GM18951 (cell line): ENCODE results near the gene CCDC201.

Source experiments
- POLR2A ChIP-seq: IDR thresholded peaks from 4 replicates; pipeline ENCODE4 v1.6.1; 2011; ENCODE audit warnings: mild to moderate bottlenecking; ENCODE audit not compliant: insufficient read length, insufficient read depth; ENCODE audit errors: extremely low read depth
- in situ Hi-C: fragments of 300-500 bp; cut with MboI; formaldehyde crosslinking; loops from one replicate; pipeline ENCODE4 v1.12.0; 2022; ENCODE audit warnings: low sequenced_read_pairs, mixed read lengths, inconsistent platforms; ENCODE audit not compliant: unreplicated experiment

CCDC201 gene

DNA sequence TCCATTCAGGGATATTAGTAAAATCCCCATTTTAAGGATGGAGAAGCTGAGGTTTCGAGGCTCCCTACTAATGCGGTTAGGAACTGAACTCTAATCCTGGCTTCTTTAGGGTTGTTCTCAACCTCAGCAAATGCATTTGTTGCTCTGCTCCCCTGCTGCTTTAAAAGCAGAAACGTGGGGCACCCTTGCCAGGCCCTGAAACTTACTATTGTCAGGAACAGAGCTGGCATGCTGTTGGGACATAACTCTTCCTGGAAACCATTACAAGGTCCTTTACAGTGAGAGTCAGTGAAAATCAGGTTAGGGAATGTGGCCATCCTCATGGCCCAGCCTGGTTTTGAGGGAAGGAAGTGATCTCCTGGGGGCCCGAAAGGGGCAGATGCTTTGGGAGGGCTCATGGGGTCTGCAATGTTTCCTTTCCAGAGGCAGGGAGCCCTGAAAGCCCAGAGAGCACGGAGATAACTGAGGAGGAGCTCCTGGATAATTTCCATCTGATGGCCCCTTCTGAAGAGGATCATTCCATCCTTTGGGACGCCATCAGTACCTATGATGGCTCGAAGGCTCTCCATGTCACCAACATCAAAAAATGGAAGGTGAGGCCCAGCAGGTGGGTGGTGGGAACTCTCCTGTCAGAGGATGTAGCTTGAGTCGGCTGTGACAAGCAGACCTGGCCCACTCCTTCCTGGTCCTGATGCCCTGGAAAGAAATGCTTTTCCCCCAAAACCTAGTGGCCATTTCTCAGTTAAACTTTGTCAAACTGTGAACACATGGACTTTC is 17.4 kb upstream of the CCDC201 start:
- in situ Hi-C loops = no loop called here

DNA sequence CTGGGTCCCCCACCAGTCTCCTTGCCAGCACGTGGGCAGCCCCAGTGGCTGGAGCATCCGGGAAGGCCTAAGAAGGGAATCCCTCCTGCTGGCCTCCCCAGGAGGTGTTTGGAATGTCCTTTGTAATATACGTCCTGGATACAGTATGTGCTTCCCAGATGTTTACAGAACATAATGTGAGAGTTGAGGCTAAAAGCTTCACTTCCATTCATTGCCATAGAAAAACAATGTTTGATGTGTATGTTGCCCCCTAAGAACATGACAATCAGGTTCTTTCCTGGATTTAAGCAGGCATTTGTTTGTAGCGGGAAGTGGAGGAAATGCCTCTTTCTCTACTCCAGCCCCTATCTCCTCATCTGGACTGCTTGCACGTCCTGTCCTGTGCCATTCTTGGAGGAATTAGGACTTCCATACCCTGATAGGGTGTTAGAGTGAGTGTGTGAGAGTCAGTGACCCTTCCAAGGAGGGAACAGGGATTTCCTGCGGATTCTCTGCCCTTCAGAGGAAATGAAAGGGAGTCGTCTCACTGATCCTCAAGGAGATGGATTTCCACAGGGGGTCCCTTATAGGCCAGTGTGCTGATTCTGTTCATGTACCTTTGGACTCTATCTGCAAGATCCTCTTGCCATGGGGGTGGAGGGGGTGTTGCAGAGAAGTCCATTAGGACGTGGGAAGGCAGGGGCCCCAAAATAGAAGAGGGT is 16.6 kb upstream of the CCDC201 start:
- TF ChIP-seq POLR2A = no peak
- in situ Hi-C loops = no loop called here

More for the DNA sequence above, 17.4 kb upstream of the CCDC201 start:
- TF ChIP-seq POLR2A = no peak

DNA sequence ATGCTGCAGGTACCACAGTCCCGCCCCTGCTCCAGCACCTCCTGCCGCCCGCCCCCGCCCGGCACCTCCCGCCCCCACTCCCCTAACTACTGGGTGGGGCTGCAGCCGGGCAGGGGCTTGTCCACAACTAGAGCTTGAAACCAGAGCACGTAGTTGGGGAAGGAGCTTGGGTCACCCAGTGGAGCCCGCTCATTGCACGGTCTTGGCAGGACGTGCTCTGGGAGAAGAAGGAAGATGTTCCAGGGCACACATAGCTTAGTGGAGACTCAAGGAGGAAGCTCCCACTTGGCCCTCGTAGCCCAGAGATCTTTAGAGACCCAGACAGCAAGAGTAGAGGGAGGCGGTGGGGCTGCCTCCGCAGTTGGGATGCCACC is 16.1 kb upstream of the CCDC201 start:
- no peak for TF ChIP-seq POLR2A
- in situ Hi-C loops = no loop called here

DNA sequence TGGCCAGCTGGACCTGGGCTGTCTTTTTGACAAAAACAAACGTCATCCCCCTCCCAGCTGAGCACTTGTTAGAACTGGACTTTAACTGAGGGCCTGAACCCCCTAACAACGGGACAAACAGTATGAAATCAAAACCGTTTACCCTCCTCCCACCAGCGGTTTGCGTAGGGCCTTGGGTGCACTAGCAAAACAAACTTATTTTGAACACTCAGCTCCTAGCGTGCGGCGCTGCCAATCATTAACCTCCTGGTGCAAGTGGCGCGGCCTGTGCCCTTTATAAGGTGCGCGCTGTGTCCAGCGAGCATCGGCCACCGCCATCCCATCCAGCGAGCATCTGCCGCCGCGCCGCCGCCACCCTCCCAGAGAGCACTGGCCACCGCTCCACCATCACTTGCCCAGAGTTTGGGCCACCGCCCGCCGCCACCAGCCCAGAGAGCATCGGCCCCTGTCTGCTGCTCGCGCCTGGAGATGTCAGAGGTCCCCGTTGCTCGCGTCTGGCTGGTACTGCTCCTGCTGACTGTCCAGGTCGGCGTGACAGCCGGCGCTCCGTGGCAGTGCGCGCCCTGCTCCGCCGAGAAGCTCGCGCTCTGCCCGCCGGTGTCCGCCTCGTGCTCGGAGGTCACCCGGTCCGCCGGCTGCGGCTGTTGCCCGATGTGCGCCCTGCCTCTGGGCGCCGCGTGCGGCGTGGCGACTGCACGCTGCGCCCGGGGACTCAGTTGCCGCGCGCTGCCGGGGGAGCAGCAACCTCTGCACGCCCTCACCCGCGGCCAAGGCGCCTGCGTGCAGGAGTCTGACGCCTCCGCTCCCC is 15.5 kb upstream of the CCDC201 start, which contains the start of gene IGFBP1:
Gene IGFBP1 (plus strand): TSS at position 304 of the 808 bp plus-strand sequence. CDS start 165 bp downstream, at position 469.
- in situ Hi-C loops = no loop called here
- no peak for TF ChIP-seq POLR2A

DNA sequence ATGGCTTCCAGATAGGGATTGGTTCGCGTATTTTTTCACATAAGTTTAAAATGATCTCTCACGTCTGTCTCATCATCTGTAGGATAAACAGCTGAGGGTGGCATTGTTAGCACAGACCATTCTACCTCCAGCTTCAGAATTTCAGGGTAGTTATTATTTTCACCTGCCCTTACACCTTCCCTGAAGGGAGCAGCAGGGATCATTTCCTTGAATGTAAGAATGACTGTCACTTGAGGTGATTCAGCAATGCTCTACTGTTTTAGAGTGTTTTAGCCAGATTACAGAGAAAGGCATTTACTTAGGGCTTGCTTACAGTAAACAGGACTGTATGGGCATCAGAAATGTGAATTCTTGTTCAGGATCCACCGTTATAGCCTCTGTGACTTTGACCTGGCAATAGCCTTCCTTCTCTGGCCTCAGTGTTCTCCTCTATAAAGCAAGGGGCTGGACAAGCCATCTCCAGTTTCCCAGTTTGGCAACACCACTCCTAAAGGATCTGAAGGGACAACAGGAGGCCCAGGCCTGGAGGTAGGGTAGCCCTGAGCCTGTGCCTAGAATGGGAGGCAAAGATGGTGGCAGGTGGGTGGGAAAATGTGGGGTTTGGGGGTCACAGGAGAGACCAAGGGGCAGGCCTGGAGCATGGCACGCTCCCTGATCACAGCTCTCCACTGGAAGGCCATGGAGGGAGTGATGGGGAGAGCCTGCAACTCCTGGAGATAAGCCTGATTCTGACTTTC is 14.2 kb upstream of the CCDC201 start:
- TF ChIP-seq POLR2A = no peak
- in situ Hi-C loops = no loop called here

DNA sequence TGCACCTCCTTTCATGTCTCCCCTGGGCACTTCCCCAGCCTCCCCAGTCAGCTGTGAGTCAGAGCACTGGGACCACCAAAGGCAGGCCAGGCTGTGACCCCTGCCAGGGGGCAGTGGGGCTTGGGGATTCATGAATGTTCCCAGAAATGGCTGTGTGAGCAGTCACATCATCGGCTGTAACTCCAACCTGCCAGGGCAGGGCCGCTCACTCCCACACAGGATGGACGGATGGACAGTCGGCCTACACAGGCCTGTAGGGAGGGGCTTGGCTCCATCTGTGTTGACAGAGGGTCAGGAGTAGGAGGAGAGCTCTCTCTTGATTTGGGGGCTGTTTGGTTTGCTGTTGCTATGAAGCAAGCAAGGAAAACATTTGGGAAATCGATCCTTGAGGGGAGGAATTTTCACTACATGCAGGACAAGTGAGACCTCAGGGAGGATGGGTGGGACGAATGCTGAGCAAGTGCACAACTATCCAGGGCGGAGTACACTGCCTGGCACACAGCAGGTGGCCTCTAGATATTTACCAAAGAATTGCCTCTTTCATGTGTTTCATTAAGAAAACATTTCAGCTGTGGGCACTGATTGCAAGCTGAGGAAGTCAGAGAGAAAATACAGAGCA is 12.5 kb upstream of the CCDC201 start:
- in situ Hi-C loops = no loop called here
- no peak for TF ChIP-seq POLR2A

DNA sequence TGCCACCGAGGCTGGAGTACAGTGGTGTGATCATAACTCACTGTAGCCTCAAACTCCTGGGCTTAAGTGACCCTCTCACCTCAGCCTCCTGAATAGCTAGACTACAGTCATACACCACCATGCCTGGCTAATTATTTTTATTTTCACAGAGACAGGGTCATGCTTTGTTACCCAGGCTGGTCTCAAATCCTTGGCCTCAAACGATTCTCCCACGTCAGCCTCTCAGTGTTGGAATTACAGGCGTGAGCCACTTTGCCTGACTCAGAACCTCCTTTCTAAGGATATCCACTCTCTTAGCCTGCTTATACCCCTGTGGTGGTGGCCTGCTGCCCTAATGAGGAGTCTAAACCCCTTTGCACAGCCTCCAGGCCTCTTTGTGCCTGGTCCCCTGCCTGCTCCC is 11.3 kb upstream of the CCDC201 start:
- in situ Hi-C loops = no loop called here
- TF ChIP-seq POLR2A = no peak

DNA sequence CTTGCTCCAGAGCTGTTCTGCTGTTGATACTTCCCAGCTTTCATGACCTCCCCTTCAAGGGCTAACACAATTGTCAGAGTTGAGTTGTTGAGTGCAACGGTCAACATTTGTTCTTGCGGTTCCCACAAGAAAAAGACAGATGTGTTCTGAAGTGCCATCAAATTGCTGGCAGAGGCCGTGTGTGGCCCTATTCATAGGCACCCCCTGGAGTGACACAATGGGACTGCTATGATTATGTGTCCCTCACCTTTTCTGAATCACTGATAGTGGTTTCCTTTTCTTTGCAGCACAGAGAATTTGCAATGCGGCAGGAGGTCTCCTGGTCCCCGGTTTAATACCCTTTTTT is 9.6 kb upstream of the CCDC201 start:
- TF ChIP-seq POLR2A = no peak
- in situ Hi-C loops = no loop called here

DNA sequence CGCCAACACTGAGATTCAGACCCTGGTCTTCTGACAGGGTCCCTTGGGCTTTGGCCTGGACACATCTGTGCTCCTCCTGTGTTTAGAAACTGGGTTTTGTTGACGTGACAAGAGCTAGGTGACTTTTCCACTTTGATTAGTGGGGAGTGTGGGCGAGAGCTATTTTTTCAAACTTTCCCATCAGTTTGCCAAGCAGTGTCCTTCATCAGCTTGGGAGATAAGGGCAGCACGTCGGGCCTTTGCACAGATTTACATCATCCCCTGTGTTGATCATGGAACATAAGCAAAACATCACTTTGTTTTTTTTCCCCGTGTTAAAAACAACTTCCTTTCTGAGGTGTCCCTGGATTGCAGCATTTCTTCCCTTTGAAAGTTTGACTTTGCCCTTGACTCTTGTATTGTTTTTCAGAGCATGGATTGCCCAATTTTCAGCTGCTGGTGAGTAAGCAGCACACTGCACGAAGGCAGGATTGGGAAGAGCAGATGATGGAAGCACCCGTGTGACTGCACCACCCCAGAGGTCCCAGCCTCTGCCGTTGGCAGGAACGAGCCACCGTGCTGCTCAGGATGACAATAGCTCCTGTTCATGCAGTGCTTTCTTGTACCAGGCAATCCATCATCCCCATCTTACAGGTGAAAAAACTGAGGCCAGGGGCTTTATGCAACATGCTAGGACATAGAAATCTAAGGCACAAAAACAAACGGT is 9.0 kb upstream of the CCDC201 start:
- in situ Hi-C loops = no loop called here
- no peak for TF ChIP-seq POLR2A

DNA sequence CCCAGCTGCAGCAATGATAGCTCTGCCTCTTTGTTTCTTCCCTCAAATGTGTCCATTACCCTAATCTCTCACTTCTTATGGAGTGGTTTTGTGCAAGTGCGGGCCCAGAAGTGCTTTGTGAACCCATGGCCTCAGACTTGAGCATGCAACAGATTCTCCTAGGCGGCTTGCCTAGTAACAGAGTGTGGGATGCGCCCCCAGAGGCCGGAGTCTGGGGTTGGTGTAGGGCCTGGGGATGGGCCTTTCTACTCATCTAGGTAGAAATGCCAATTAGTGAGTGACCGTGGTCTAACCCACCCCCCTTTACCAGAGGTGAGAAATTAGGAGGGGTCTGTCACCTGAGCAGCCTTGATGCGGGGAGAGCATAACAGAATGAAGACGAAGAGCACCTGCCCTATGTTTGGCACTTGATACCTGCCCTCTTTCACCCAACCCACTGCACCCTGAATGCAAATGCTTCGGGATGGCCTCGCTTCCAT is 8.4 kb upstream of the CCDC201 start:
- in situ Hi-C loops = no loop called here
- TF ChIP-seq POLR2A = no peak

DNA sequence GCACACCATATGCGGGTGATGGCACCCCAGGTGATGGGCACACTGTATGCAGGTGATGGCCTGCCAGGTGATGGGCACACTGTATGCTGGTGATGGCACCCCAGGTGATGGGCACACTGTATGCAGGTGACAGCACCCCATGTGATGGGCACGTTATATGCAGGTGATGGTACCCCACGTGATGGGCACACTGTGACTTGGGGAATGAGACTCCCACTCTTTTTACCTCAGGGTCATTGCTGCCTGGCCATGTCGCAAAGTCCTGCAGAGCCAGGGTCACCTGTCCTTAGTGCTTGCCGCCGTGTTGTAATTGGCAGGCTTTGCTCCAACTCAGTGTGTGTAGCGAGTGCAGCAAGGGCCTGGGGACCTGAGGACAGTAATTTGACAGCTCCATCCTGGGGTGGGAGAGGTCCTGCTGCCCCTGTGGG is 7.6 kb upstream of the CCDC201 start:
- in situ Hi-C loops = no loop called here
- no peak for TF ChIP-seq POLR2A

DNA sequence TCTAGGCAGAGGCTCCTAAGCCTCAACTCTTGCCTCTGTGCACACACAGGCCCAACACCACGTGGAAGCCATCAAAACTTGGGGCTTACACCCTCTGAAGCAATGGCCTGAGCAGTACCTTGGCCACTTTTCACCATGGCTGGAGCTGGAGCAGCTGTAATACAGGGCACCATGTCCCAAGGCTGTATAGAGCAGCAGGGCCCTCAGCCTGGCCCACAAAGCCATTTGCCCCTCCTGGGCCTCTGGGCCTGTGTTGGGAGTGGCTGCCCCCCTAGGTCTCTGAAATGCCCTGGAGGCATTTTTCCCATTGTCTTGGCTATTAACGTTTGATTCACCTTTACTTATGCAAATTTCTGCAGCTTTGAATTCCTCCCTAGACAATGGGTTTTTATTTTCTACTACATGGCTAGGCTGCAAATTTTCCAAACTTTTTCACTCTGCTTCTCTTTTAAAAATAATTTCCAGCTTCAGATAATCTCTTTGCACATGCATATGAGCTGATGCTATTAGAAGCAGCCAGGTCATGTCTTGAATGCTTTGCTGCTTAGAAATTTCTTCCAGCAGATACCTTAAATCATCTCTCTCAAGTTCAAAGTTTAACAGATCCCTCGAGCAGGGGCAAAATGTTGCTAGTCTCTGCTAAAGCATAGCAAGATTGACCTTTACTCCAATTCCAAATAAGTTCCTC is 5.7 kb upstream of the CCDC201 start:
- in situ Hi-C loops = no loop called here
- TF ChIP-seq POLR2A = no peak

DNA sequence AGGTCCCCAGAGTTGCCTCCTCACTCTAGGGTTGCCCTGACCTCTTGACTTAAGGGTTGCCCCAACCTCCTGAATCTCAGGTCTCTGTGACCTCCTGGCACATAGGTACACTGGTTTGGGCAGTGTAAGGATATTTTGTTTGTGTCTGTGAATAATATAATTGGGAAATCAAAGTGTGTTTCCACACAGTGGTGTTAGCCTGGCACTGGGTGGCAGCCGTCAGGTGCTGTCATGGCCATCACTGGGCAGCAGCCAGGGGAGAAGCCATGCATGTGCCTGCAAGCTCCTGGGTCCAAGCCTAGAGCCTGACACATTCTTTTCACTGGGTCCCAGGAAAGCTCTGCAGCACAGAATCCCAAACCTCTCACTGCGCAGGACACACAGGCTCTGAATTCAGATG is 3.6 kb upstream of the CCDC201 start:
- no peak for TF ChIP-seq POLR2A
- in situ Hi-C loops = no loop called here
